Muscle of leg (tissue), 11 donors: ENCODE measurements around the gene DTYMK. TPM values are rescaled to one million over a fixed set of nuclear protein-coding genes. Genes with fewer than 3 reads are reported as not detected.

Source experiments
- DNase-seq: peaks from one replicate; pipeline ENCODE4 v3.0.0; 2013
- H3K27ac ChIP-seq: one replicate; pipeline ENCODE4 v1.5.1; 2013; ENCODE audit warnings: mild to moderate bottlenecking, low read length, control low read depth
- H3K27me3 ChIP-seq: one replicate; pipeline ENCODE4 v1.6.1; 2013; ENCODE audit warnings: low read length; ENCODE audit not compliant: control insufficient read depth, insufficient read depth
- H3K36me3 ChIP-seq: one replicate; pipeline ENCODE4 v1.6.1; 2013; ENCODE audit warnings: low read length; ENCODE audit not compliant: control insufficient read depth, insufficient read depth
- H3K4me1 ChIP-seq: one replicate; pipeline ENCODE4 v1.6.1; 2013; ENCODE audit warnings: low read length; ENCODE audit not compliant: control insufficient read depth, insufficient read depth
- H3K4me3 ChIP-seq: one replicate; pipeline ENCODE4 v1.5.1; 2013; ENCODE audit warnings: low read length, control low read depth
- H3K9me3 ChIP-seq: replicated peaks from 2 replicates; pipeline ENCODE4 v1.6.1; 2013; ENCODE audit warnings: low read depth, low read length; ENCODE audit not compliant: control insufficient read depth
- WGBS: methylation state at CpG from one replicate; pipeline ENCODE4 v1.1.5; 2013; ENCODE audit warnings: missing lambda C conversion rate; ENCODE audit not compliant: insufficient coverage; 5-methylcytosine and 5-hydroxymethylcytosine counted together
- polyA plus RNA-seq, 8 donors: library from polyadenylated mRNA; unstranded; fragments of 120-200 nt; gene quantifications; one replicate each; pipeline versions ENCODE4 v1.2.1 to v1.2.3, GENCODE V29; 2013; ENCODE audit warnings: inconsistent platforms in 1 of 8, low replicate concordance in 1 of 8; ENCODE audit not compliant: insufficient read length in 8 of 8, insufficient read depth in 1 of 8
- total RNA-seq: library from RNA; stranded (reverse); fragments of 120-200 nt; gene quantifications from one replicate; pipeline ENCODE4 v1.2.4, GENCODE V29; 2013

DTYMK gene
- total and polyA plus RNA-seq, 9 donors: 22.7 to 35.1 (median 28.5) TPM

GRCh38 chr2:241729868-241730267 lies 43.3 kb upstream of the DTYMK start:
- Histone ChIP-seq H3K4me1 (peaks cover 12% of the 10 kb centered on the region), H3K4me3 (no peak overlapping the region), H3K36me3 (peaks cover under 1% of the 10 kb centered on the region), H3K27ac (no peak overlapping the region), H3K27me3 (no peaks in the 10 kb centered on the region), H3K9me3 (no peaks in the 10 kb centered on the region)
- DNase-seq: no peak
- 95% methylated on average over 2 of the region's 6 CpGs for WGBS

GRCh38 chr2:241728627-241729026 lies 42.0 kb upstream of the DTYMK start:
- Histone ChIP-seq H3K4me1 (peaks cover 7% of the 10 kb centered on the region), H3K4me3 (no peak overlapping the region), H3K9me3 (peaks cover 1% of the 10 kb centered on the region), H3K27me3 (no peaks in the 10 kb centered on the region), H3K27ac (peak overlapping the region; percentile 39), H3K36me3 (peaks cover 13% of the 10 kb centered on the region)
- 61% methylated on average over 11 of the region's 19 CpGs for WGBS
- DNase-seq: peak; percentile 82

GRCh38 chr2:241728000-241728399 lies 41.4 kb upstream of the DTYMK start:
- peak overlapping the region; percentile 39 for H3K27ac ChIP-seq
- H3K4me1 ChIP-seq: peaks cover 7% of the 10 kb centered on the region
- H3K9me3 ChIP-seq: peaks cover 7% of the 10 kb centered on the region
- peaks cover 19% of the 10 kb centered on the region for H3K36me3 ChIP-seq
- no peak overlapping the region for H3K4me3 ChIP-seq
- no peak for DNase-seq
- 70% methylated on average over 4 of the region's 8 CpGs for WGBS
- no peaks in the 10 kb centered on the region for H3K27me3 ChIP-seq

GRCh38 chr2:241726459-241726858 lies 39.8 kb upstream of the DTYMK start:
- WGBS: 93% methylated on average over 12 of the region's 16 CpGs
- Histone ChIP-seq H3K9me3 (peaks cover 16% of the 10 kb centered on the region), H3K4me3 (no peak overlapping the region), H3K36me3 (peaks cover 33% of the 10 kb centered on the region), H3K27ac (no peak overlapping the region), H3K27me3 (no peaks in the 10 kb centered on the region), H3K4me1 (peaks cover 7% of the 10 kb centered on the region)
- no peak for DNase-seq

GRCh38 chr2:241724975-241725870 lies 38.6 kb upstream of the DTYMK start:
- Histone ChIP-seq H3K27ac (no peak overlapping the region), H3K9me3 (peaks cover 16% of the 10 kb centered on the region), H3K4me1 (peaks cover 7% of the 10 kb centered on the region), H3K4me3 (no peak overlapping the region), H3K27me3 (no peaks in the 10 kb centered on the region), H3K36me3 (peaks cover 46% of the 10 kb centered on the region)
- WGBS: 96% methylated on average over 74 of the region's 76 CpGs
- DNase-seq: no peak

- peaks cover 7% of the 10 kb centered on the region for H3K4me1 ChIP-seq
- peaks cover 16% of the 10 kb centered on the region for H3K9me3 ChIP-seq
- no peak overlapping the region for H3K4me3 ChIP-seq
- no peaks in the 10 kb centered on the region for H3K27me3 ChIP-seq
- H3K27ac ChIP-seq: no peak overlapping the region
- no peak for DNase-seq
- peaks cover 54% of the 10 kb centered on the region for H3K36me3 ChIP-seq
- 94% methylated on average over 37 of the region's 41 CpGs for WGBS
Observed at GRCh38 chr2:241724259-241724974, 37.8 kb upstream of the DTYMK start.

- H3K4me1 ChIP-seq: peaks cover 1% of the 10 kb centered on the region
- peaks cover 16% of the 10 kb centered on the region for H3K9me3 ChIP-seq
- WGBS: 97% methylated on average over 19 of the region's 21 CpGs
- H3K27ac ChIP-seq: no peak overlapping the region
- no peak overlapping the region for H3K4me3 ChIP-seq
- no peaks in the 10 kb centered on the region for H3K27me3 ChIP-seq
- H3K36me3 ChIP-seq: peaks cover 57% of the 10 kb centered on the region
- DNase-seq: no peak
Observed at GRCh38 chr2:241722896-241723454, 36.4 kb upstream of the DTYMK start.

- 92% methylated on average over 12 of the region's 12 CpGs for WGBS
- Histone ChIP-seq H3K36me3 (peaks cover 60% of the 10 kb centered on the region), H3K27me3 (no peaks in the 10 kb centered on the region), H3K4me1 (no peaks in the 10 kb centered on the region), H3K4me3 (no peak overlapping the region), H3K27ac (no peak overlapping the region), H3K9me3 (peaks cover 16% of the 10 kb centered on the region)
- DNase-seq: no peak
Observed at GRCh38 chr2:241721852-241722251, 35.2 kb upstream of the DTYMK start.

GRCh38 chr2:241720560-241720959 lies 33.9 kb upstream of the DTYMK start:
- H3K27me3 ChIP-seq: no peaks in the 10 kb centered on the region
- no peaks in the 10 kb centered on the region for H3K4me1 ChIP-seq
- no peak overlapping the region for H3K27ac ChIP-seq
- H3K36me3 ChIP-seq: peaks cover 68% of the 10 kb centered on the region
- no peak overlapping the region for H3K4me3 ChIP-seq
- peaks cover 16% of the 10 kb centered on the region for H3K9me3 ChIP-seq
- 94% methylated on average over 14 of the region's 15 CpGs for WGBS
- no peak for DNase-seq

- no peaks in the 10 kb centered on the region for H3K4me1 ChIP-seq
- 91% methylated on average over 17 of the region's 19 CpGs for WGBS
- DNase-seq: no peak
- no peak overlapping the region for H3K27ac ChIP-seq
- peaks cover 68% of the 10 kb centered on the region for H3K36me3 ChIP-seq
- H3K9me3 ChIP-seq: peaks cover 16% of the 10 kb centered on the region
- H3K4me3 ChIP-seq: no peak overlapping the region
- H3K27me3 ChIP-seq: no peaks in the 10 kb centered on the region
Observed at GRCh38 chr2:241720099-241720498, 33.5 kb upstream of the DTYMK start.
